DOHH2 (cell line): ENCODE data around the gene MCRIP1.

Source experiments
- H3F3A ChIP-seq: fragments of 200-600 bp; sonication (generic), shearing (Covaris generic); 2 replicates; pipeline ENCODE4 v1.6.0; 2016; ENCODE audit warnings: antibody characterized with exemption, mild to moderate bottlenecking; ENCODE audit not compliant: control insufficient read depth, insufficient read depth
- H3K27ac ChIP-seq: fragments of 200-600 bp; sonication (generic); 2 replicates; pipeline ENCODE4 v1.5.1; 2014; ENCODE audit warnings: low read depth, mild to moderate bottlenecking, low read length, moderate library complexity
- H3K27me3 ChIP-seq: fragments of 200-600 bp; sonication (generic); 2 replicates; pipeline ENCODE4 v1.6.1; 2014; ENCODE audit warnings: mild to moderate bottlenecking, low read length, mixed read lengths; ENCODE audit not compliant: control insufficient read depth
- H3K36me3 ChIP-seq: fragments of 200-600 bp; sonication (generic); 2 replicates; pipeline ENCODE4 v1.6.1; 2014; ENCODE audit warnings: mild to moderate bottlenecking, low read length, moderate library complexity, mixed read lengths; ENCODE audit not compliant: control insufficient read depth
- H3K4me1 ChIP-seq: fragments of 200-600 bp; sonication (generic); 2 replicates; pipeline ENCODE4 v1.6.1; 2014; ENCODE audit warnings: mild to moderate bottlenecking, low read length, mixed read lengths; ENCODE audit not compliant: control insufficient read depth
- H3K4me2 ChIP-seq: fragments of 200-600 bp; sonication (generic); 2 replicates; pipeline ENCODE4 v1.6.0; 2014; ENCODE audit warnings: mild to moderate bottlenecking, low read length, moderate library complexity
- H3K4me3 ChIP-seq: fragments of 200-600 bp; sonication (generic); 2 replicates; pipeline ENCODE4 v1.5.1; 2014; ENCODE audit warnings: mild to moderate bottlenecking, low read length, mixed read lengths
- H3K79me2 ChIP-seq: fragments of 200-600 bp; sonication (generic); 2 replicates; pipeline ENCODE4 v1.6.1; 2014; ENCODE audit warnings: mild to moderate bottlenecking, low read length, mixed read lengths; ENCODE audit not compliant: control insufficient read depth
- H3K9me2 ChIP-seq: fragments of 200-600 bp; sonication (generic); replicated peaks from 2 replicates; pipeline ENCODE4 v1.6.1; 2014; ENCODE audit warnings: mild to moderate bottlenecking, low read length, mixed read lengths; ENCODE audit not compliant: control insufficient read depth
- H3K9me3 ChIP-seq: fragments of 200-600 bp; sonication (generic); 2 replicates; pipeline ENCODE4 v1.6.1; 2014; ENCODE audit warnings: antibody characterized with exemption, low read length, mixed read lengths; ENCODE audit not compliant: control insufficient read depth, insufficient read depth
- H4K20me1 ChIP-seq: fragments of 200-600 bp; sonication (generic); 2 replicates; pipeline ENCODE4 v1.6.0; 2014; ENCODE audit warnings: low read depth, mild to moderate bottlenecking, antibody characterized with exemption, low read length, moderate library complexity; ENCODE audit not compliant: control insufficient read depth, insufficient read depth
- CTCF ChIP-seq: fragments of 200-600 bp; sonication (generic); IDR thresholded peaks from one replicate; pipeline ENCODE4 v1.5.1; 2014; ENCODE audit warnings: antibody characterized with exemption, mild to moderate bottlenecking, low read depth, low read length; ENCODE audit not compliant: poor library complexity, severe bottlenecking
- EZH2phosphoT487 ChIP-seq: fragments of 200-600 bp; sonication (generic); IDR thresholded peaks from 2 replicates; pipeline ENCODE4 v1.6.1; 2017; ENCODE audit warnings: borderline replicate concordance, mild to moderate bottlenecking, antibody characterized with exemption, low read length, moderate library complexity, mixed read lengths

The MCRIP1 gene

GRCh38 chr17:81814748-81815645, 18.1 kb downstream of the MCRIP1 start:
- H3K4me3 ChIP-seq: no peak overlapping the region
- no peak overlapping the region for H3K27ac ChIP-seq
- H3K36me3 ChIP-seq: no peaks in the 10 kb centered on the region
- no peak for TF ChIP-seq CTCF
- no peak for TF ChIP-seq EZH2phosphoT487
- no peak overlapping the region for H3K4me2 ChIP-seq
- no peaks in the 10 kb centered on the region for H3K9me2 ChIP-seq
- H3K27me3 ChIP-seq: 0 out of 2 replicates have a peak, but pooled peaks cover under 1% of the 10 kb centered on the region
- H4K20me1 ChIP-seq: no peaks in the 10 kb centered on the region
- no peaks in the 10 kb centered on the region for H3K79me2 ChIP-seq
- no peaks in the 10 kb centered on the region for H3F3A ChIP-seq
- no peaks in the 10 kb centered on the region for H3K4me1 ChIP-seq
- H3K9me3 ChIP-seq: no peaks in the 10 kb centered on the region

GRCh38 chr17:81813861-81814683, 19.0 kb downstream of the MCRIP1 start:
- H3K4me2 ChIP-seq: no peak overlapping the region
- H3F3A ChIP-seq: no peaks in the 10 kb centered on the region
- no peaks in the 10 kb centered on the region for H3K9me3 ChIP-seq
- TF ChIP-seq CTCF (no peak), EZH2phosphoT487 (no peak)
- H3K27ac ChIP-seq: no peak overlapping the region
- H3K27me3 ChIP-seq: 0 out of 2 replicates have a peak, but pooled peaks cover 4% of the 10 kb centered on the region
- no peaks in the 10 kb centered on the region for H3K79me2 ChIP-seq
- no peaks in the 10 kb centered on the region for H3K9me2 ChIP-seq
- no peaks in the 10 kb centered on the region for H3K4me1 ChIP-seq
- no peaks in the 10 kb centered on the region for H4K20me1 ChIP-seq
- H3K36me3 ChIP-seq: no peaks in the 10 kb centered on the region
- no peak overlapping the region for H3K4me3 ChIP-seq

DNA sequence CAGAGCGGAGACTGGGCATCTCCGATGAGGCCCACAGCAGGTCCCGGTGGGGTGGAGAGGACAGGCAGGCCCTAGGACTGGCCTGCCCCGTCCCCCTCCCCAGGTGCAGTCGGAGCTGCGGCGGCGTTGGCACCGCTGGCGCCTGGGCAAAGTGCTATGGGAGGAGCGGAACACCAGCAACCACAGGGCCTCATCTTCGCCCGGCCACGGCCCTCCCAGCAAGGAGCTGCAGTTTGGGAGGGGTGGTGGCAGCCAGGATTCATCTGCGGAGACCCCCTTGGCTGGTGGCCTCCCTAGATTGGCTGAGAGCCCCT, 19.8 kb downstream of the MCRIP1 start:
- H3K4me3 ChIP-seq: no peak overlapping the region
- no peak overlapping the region for H3K4me2 ChIP-seq
- TF ChIP-seq EZH2phosphoT487 (no peak), CTCF (no peak)
- 0 out of 2 replicates have a peak, but pooled peaks cover 4% of the 10 kb centered on the region for H3K27me3 ChIP-seq
- no peaks in the 10 kb centered on the region for H3K9me3 ChIP-seq
- no peaks in the 10 kb centered on the region for H3K36me3 ChIP-seq
- H3K4me1 ChIP-seq: no peaks in the 10 kb centered on the region
- no peaks in the 10 kb centered on the region for H3K79me2 ChIP-seq
- no peaks in the 10 kb centered on the region for H3K9me2 ChIP-seq
- H4K20me1 ChIP-seq: no peaks in the 10 kb centered on the region
- H3K27ac ChIP-seq: no peak overlapping the region
- H3F3A ChIP-seq: no peaks in the 10 kb centered on the region
